Stimulated activated CD8-positive, alpha-beta memory T cell treated with anti-CD3 and anti-CD28 coated beads, Interleukin-15, amount 100 ng/mL, for 48 hours (primary cell): ENCODE measurements around the gene LHPP.

ENCODE experiments used
- DNase-seq, 2 donors: peaks; one replicate each; pipeline ENCODE4 v3.0.0-alpha.2; 2020; ENCODE audit warnings: low read depth in 2 of 2

The LHPP gene

DNA sequence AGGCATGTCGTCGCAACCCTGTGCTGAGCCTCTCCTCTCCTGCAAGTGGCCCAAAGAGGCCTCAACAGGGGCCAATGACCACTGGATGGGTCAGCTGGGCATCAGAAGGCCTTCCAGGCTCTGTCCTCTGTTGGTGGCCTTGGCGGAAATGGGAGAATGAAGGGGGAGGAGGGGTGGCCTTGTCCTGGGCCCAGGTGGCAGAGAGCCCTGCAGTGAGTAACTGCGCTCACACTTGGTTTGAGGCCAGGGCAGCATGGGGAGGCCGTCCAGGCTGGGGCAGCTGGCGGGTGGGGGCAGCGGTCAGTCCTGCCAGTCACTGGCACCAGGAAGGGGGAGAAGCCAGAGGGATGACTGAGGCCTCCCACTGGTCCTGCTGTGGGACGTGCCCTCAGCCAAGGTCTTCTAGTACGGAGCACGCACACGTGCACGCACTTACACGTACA lies 59.8 kb downstream of the LHPP start:
- DNase-seq = no peak

DNA sequence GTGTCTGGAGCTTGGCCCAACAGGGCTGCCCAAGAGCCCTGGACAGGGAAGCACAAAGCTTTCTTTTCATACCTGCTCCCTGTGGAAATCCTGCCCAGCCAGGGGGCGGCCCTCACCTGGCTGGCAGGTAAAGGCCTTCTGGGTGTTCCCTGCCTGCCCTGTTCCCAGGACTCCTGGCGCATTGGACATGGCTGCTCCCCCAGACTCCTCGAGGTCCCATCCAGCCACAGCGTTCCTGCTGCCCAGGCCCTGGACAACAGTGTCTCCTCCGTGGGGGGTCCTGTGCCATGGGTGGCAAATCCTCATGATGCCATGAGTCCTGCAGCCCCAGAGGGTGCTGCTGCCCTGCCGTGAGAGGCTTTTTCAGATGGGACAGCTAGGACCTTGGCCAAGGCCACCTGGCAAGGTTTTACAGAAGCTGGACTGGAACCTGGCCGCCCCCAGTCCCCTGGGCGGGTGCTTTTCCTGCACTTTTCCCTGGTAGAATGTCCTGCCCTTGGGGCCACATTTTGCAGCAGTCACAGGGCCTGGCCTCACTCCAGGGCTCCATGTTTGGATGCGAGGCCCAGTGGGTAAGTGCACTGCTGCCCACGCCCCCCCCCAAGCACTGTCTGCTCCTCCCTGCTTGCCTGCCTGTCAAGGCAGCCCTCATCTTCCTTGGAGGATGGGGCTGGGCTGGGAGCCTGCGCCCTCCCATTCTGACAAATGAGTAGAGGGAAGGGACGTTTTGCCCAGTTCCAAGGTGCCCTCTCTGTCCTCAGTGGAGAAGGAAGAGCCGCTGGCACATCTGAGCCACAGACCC lies 60.7 kb downstream of the LHPP start:
- DNase-seq = no peak

DNA sequence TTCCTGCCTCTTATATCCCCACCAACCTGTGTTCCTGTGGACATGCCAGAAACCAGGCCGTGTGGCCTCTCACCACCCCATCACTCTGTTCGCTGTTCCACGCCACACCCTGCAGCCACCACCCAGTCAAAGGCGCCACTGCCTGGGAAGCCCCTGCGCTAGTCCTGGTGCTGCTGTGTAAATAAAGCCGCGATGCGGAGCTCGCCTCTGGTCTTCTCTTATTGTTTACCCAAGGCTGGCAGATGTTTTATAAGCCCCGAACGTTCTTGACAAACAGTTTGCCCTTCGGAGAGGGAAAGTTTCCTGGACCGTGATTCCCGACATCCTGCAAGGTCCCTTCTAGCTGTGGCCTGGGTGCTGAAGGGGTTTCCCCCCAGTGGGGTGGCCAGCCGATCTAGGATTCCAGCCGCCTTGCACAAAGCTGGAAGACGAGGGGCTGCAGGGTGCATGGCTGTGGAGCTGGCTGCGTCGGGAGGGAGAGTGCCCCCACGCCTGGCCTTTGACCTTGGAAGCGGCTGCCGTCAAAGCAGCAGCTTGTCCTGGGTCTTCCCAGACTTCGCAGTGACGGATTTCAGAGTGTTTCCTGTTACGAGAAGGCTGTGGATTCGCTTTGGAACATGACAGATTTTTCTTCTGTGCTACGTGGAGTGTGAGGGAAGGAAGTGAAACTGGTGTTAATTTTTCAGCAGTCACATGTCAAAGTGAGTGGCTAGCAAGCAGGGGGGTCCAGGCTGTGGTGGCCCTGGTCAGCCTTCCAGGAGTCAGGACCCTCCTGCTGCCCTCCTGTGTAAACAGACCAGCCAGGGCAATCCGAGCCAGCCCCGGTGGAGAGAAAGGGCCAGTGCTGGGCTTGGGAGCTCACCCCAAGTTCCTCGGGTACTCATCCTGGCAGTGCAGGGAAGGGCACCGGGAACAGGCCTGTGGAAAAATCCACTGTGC lies 61.6 kb downstream of the LHPP start:
- no peak for DNase-seq

DNA sequence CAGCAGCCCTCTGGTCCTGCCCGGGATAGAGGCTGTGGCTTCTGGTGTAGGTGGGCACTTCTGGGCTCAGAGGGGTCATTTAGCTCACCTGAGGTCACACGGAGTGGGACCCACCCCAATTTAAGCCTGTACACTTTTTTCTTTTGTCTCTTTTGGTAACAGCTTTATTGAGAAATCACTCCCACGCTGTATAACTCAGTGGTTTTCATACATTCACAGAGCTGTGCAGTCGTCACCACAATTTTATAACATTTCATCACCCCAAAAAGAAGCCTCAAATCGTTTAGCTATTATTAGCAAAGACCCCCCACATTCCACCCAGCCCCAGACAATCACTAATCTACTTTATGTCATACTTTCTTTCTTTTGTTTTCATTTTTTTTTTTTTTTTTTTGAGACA lies 62.3 kb downstream of the LHPP start:
- DNase-seq = no peak

DNA sequence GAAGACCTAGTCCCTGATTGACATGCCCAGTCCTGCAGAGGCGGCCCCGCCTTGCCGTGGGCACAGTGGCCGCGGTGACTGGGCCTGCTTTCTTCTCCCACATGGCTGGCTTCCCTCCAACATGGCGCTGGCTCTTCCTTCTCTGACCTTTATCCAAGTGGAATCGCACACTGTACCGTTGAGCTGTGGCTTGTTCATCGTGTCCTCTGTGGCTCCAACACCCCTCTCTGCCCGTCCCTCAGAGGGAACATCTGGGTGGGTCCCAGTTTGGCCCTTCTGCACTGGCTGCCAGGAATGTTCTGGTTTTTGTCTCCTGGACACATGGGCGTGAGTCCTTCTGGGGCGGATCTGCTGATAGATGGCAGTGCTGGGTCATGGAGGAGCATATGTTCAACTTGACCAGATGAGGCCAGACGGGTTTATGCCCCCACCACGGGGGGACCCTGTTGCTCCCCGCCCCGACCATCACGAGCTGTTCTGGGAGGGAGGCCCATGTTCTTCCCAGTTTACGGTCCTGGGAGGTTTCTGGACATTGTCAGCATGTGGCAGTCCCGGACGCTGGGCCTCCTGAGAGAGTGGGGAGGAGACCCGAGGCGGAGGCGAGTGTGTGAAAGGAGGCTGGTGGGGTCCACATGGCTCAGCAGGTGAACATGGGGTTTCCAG lies 63.5 kb downstream of the LHPP start:
- no peak for DNase-seq

DNA sequence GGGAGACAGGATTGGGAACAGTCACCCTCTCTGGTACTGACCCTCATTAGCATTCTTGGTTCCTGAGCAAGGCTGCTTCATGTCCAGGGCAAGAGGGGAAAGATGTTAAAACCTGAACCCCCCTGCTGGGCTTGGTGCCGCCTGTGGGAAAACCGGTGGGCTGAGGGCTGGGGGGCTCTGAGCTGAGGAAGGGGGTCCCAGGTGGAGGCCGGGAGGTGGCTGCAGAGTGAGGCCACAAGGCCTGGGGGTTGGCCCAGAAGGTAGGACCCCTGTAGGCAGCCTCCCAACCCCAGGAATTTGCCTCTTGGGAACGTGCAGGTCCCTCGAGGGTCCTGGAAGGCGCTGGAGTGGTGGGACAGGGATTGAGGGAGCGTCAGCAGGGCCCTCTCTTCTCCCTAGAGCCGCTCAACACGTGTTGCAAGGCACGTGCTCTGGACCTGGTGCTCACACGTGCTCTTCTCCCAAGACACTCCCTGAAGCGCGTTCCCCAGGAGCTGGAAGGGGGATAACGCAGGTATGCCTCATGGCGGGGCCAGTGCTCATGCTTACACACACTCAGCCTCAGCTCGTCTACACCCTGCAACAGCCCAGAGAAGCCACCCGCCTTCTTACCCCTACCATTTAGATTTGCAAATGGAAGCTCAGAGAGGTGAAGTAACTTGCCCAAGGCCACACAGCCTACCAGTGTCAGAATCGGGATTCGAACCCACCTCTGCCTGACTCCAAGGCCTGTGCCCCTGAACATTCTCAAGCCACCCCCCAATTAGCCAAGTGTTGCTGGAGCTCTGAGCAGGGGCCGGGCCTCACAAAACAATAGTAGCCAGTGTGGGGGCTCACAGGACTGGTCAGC lies 64.4 kb downstream of the LHPP start:
- no peak for DNase-seq

DNA sequence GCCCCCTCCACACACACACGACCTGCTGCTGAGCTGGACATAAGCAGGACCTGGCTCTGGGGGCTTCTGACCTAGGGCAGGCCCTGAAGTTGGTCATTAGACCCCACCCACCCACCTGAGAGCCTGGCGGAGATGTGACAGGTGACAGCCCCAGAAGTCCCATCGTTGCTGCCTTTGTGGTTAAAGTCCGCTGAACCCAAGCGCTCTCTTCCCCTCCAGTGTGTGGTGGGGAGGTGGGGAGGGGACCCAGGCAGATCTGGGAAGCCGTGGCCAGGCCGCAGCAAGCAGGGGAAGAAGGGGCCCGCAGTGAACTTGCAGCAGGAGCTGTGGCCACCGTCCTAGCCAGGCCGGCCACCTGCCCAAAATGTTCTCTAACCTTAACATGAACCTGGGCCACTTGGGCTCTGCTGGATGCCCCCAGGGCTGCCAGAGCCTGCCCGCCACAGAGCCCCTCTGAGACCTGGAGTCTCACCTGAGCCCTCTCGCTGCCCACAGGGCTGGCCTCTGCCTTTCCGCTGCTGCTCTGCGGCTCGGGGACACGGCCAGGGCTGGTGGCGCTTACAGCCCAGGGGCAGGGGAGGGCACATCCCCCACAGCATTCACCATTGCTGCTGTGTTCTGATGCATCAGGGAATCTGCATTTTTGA lies 65.1 kb downstream of the LHPP start:
- DNase-seq = no peak

DNA sequence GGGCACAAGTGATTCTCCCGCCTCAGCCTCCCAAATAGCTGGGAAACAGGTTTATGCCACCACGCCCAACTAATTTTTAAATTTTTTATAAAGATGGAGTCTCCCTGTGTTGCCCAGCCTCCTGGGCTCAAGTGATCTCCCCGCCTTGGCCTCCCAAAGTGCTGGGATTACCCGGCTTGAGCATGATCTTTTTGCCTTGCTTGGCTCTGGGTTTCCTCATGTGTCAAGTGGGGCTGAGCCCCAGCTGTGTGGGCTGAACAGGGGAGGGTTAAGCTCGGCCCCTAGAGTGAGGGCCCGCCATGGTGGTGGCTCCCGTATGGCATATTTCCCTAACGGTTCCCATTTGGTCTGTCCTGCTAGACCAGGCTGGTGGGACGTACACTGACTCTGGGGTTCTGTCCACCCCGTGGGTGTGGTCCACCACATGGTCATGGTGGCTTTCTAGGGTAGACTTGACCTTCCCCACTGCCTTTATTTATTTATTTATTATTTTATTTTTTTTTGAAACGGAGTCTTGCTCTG lies 66.3 kb downstream of the LHPP start:
- DNase-seq = no peak

DNA sequence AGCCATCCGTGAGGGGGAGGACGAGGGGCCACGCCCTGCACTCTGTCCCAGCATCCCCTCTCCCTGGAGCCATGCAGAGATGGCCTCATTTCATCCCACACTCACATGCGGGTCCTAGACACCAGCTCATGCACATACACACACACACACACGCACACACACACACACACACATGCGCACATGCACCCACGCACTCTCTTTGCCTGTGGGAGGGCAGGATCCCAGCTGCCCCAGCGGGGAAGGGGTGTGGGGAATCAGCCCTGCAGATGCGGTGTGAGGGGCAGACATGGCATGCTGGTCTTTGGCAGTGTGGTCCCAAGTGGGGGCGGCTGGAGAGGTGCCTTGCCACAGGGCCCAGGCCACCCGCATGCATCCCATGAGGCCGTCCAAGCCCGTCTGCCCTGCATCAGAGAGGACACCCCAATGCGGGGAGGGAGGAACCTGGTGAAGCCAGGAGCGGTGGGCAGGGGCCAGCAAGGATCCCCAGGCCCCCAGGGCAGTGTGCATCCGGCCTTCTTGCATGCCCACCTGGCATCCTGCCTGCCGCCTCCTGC lies 68.1 kb downstream of the LHPP start:
- no peak for DNase-seq

DNA sequence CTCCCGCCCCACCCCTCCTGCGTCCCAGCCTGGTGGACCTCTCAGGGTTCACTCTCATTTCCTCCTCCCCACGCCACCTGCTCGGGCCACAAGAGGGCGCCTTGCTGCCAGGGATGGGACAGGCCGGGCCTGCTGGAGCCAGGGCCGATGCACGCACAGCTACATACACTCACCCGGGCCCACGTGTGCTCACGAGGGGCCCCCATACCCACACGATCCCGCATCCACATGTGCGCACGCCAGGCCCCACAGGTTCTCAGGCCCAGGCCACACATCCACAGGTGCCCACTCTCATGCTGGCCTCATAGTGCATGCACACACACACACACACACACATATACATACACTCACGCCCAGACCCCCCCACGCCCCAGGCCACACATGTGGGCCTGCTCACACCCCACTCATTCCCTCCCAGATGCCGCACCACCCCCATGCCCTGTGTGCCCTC lies 68.6 kb downstream of the LHPP start:
- DNase-seq = peak; percentile 71 to 75

DNA sequence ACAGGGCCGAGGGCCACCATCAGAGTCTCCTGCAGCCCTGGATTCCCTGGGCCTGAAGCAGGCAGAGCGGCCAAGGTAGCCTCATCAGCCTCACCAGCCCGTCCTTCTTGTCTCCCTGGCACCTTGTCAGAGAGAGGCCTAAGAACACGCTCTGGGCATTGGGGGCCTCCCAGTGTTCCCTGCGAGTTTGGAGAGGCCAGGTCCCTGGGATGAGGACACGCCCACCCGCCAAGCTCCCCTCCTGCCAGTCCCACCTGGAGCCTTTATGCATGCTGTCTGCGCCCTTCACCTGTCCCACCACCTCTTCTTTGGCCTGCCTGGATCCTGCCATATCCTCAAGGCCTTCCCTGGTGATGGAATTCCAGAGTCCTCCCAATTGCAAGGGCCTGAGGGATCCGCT lies 69.2 kb downstream of the LHPP start:
- no peak for DNase-seq

DNA sequence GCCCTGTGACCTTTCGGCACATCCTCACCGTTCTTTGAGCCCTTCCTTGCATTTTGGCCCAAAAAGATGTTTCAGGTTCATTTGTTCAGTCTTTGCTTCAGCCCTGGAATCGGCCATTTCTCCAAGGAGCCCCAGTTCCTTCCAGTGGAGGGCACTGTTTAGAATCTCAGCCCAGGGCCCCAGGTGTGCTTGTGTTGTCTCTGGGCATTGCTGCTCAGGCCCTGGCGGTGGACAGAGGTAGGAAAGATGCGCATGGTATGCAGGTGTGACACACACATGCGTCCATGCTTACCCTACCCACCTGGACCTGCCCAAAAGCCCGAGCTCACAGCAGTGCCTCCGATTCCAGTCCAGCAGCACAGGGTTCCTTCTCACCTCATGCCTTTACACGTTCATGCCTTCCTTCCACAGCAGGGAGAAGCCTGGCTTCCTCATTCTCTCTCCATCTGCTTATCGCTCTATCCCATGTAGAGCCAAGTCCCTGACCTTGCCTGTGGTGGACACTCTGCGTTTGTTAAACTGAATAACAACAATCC lies 70.6 kb downstream of the LHPP start:
- no peak for DNase-seq

DNA sequence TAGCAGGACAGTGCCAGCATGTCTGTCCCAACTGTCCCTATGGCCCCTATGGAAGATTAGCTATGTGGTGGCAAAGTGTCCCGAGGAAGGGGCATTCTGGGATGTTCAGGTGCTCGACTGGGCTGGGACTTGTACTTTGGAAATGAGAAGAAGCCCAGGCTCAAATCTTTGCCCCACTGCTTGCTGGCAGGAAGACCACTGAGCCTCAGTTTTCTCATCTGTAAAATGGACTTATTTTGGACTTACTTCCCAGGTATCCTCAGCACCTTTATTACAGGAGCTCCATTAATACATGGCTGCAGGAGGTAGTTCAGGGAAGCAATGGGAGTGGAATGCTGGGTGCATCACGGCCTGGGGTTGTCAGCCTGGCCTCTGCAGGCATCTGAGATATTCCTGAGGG lies 71.2 kb downstream of the LHPP start:
- no peak for DNase-seq

DNA sequence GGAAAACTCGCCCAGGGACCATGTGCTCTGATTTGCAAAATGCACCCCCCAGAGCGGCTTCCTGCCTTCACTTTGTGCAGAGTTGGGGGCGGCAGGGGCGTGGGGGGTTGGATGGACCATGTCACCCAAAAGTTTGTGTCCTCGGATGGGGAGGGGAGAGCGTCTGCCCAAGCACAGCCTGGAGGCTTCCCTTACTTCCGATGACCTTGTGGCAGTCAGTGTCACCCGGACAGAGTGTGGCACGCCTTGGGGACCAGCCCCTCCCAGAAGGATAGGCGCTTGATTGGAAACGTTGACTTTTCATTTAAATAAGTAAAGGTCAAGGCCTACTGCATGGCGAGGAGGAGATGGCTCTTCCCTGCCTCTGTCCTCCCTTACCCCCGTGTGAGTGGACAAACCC lies 71.6 kb downstream of the LHPP start:
- no peak for DNase-seq

DNA sequence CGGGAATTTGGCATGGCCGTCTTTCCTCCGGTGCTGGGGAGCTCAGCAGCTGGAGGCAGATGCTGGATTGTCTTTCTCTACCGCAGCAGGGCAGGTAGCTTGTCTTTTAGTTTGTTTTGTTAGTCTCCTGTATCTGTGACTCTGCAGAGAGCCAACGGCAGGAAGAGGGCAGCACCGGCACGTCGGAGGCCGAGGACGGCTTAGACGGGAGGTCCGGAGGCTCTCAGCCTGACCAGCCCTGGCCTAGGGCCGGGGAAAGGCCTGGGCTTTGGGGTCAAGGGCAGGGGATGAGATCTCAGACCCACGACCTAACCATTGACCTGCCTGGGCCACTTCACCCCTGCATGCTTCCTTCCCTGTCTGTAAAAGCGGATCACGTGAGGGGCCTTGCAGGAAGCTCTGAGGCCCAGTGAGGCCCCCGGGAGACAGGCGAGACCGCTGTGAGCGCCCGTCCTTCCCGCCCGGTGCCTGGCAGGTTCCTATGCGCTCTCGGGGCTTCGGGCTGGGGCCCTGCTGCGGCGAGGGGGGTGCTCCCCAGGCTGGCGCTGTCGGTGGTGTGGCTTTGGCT lies 72.7 kb downstream of the LHPP start:
- DNase-seq = no peak

DNA sequence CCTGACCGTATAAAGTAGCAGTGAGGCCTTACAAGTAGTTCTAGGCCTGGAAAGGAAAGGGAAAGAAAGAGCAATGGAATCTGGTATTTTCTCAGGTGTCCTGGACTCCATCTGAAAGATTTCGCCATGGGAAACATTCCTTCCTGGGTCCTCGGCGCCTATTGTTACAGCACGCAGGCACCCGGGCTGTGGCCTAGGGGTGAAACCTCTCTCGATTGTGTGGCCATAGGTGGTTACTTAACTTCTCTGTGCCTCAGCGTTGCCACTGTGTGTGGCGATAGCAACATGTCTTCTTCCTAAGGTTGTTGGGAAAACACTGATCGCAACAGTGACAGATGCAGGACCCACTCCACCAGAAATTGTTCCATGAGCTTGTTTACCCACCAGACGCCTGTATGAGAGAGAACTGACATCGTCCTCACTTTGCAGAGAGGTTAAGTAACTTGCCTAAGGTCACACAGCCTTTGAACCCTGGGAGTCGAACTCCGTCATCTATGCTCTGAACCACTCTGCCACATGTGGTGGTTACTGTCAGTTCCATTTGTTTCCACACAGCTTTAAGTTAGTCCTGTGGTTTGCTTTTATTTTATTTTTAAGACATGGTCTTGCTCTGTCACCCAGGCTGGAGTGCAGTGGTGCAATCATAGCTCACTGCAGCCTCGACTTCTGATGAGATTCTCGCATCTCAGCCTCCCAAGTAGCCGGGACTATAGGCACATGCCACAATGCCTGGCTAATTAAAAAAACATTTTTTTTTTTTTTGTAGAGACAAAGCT lies 73.4 kb downstream of the LHPP start:
- DNase-seq = no peak

DNA sequence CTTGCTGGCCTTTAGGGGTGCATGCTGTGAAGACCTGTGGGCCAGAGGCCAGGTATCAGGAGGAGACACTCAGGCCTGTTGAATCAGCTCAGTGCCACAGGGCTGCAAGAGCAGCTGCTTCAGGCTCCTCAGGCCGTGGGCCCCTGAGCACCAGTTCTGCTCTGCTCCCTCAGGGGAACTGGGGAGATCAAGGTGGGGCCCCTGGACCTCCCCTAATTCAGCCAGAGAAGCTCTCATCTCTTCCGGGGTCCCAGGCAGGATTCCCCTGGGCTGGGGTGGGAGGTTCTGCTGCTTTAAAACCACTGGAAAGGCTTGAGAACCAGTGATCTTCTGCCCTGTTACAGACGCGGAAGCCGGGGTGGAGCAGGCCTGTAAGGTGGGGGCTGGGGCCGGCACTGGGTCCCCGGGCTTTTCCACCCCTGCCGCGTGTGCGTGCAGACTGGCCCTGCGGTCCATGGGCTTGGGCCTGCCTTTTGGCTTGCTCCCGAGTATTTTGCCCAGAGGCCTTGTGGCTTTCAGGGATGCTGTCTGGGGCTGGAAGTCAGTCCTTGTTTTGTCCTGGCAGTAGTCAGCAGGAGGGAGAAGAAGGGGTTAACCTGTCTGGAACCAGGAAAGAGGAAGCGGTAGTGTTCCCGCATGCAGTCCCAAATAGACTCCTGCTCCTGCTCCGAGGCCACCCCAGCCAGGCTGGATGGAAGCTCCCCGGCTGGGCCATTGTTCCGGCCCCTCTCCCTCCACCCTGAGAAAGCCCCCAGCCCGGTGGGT lies 74.3 kb downstream of the LHPP start:
- DNase-seq = no peak

DNA sequence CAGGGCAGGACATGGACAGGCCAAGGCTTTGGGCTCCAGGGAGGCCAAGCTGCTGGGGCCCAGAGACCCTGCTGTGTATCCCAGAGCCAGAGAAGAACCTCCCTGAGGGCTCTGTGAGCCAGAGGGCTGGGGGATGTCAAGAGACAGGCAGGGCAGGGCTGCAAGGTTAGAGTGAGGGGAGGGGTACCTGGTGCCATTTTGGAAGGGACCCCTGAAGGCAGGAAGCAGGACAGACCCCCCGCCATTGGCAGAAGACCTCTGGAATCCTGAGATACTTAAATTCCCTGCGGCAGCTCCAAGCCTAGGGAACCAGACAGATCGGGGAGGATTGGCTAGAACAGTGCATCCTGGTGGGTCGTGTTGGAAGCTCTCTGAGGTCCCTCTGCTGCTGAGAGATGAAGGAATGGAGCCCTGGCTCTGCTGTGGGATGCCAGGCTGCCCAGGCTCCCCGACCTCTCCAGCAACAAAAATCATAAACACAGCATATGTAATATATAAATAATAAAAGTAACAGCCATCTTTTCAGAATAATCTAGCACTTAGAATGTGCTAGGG lies 75.0 kb downstream of the LHPP start:
- DNase-seq = no peak
